A549 (cell line): ENCODE data around the gene AGR3. TPM values are rescaled to one million over a fixed set of nuclear protein-coding genes. Genes with fewer than 3 reads are reported as not detected.
A peak's percentile ranks its signal among the peaks of the same experiment; 100 is the strongest.

ENCODE experiments used
- ATAC-seq, 2 experiments: fragments of 200-7000 bp in 1 of 2; fragments of >200 bp in 1 of 2; cut with Nextera tagmentation in 1 of 2; cut with Tn5 transposase in 1 of 2; 3 replicates each; pipeline versions ENCODE4 v1.8.0 to v1.9.1; 2018 to 2020; ENCODE audit warnings: mild to moderate bottlenecking in 1 of 2, moderate library complexity in 1 of 2
- CTCF ChIA-PET: fragments of 300-600 bp; sonication (Branson Sonifier 250); formaldehyde crosslinking; extraction: SDS; loops from one replicate; lab custom pipeline; 2021; ENCODE audit warnings: antibody characterized with exemption, inconsistent platforms; lab: Yijun Ruan, JAX
- POLR2A ChIA-PET: fragments of 350-600 bp; formaldehyde crosslinking; extraction: SDS; loops from one replicate; lab custom pipeline; 2021; ENCODE audit warnings: antibody characterized with exemption, inconsistent platforms; lab: Yijun Ruan, JAX
- DNase-seq, 2 experiments: peaks; one replicate each; pipeline versions ENCODE4 v3.0.0 to v3.0.0-alpha.2; 2011 to 2016; ENCODE audit warnings: low read depth in 1 of 2, low spot score in 1 of 2
- FAIRE-seq: peaks from 2 replicates; lab custom pipeline; 2011; peaks lifted over from hg19 to GRCh38; lab: Jason Lieb, UNC
- H3K27ac ChIP-seq, 2 experiments: fragments of >200 bp; sonication (Bioruptor Twin); formaldehyde crosslinking; 3 replicates each; pipeline ENCODE4 v1.5.1; 2016 to 2017
- H3K4me1 ChIP-seq: fragments of >200 bp; sonication (Bioruptor Twin); formaldehyde crosslinking; 3 replicates; pipeline ENCODE4 v1.6.1; 2016
- H3K4me2 ChIP-seq: fragments of >200 bp; sonication (Bioruptor Twin); formaldehyde crosslinking; 3 replicates; pipeline ENCODE4 v1.6.1; 2016
- H3K4me3 ChIP-seq: fragments of >200 bp; sonication (Bioruptor Twin); formaldehyde crosslinking; 3 replicates; pipeline ENCODE4 v1.5.1; 2016
- H3K9me3 ChIP-seq: fragments of >200 bp; sonication (Bioruptor Twin); formaldehyde crosslinking; 3 replicates; pipeline ENCODE4 v1.6.1; 2016
- CEBPB ChIP-seq, 2 experiments: fragments of >200 bp in 1 of 2; sonication (Bioruptor Twin) in 1 of 2; formaldehyde crosslinking in 1 of 2; IDR thresholded peaks; 2 replicates each; pipeline ENCODE4 v1.6.1; 2012 to 2016
- CHD2 ChIP-seq: fragments of 150-350 bp; IDR thresholded peaks from 2 replicates; pipeline ENCODE4 v1.6.1; 2014; ENCODE audit warnings: low read length; ENCODE audit not compliant: partially characterized antibody
- EHF ChIP-seq: fragments of 250-450 bp; sonication (Bioruptor Pico); IDR thresholded peaks from 2 replicates; pipeline ENCODE4 v1.5.0; 2020; ENCODE audit warnings: mild to moderate bottlenecking
- EP300 ChIP-seq, 2 experiments: fragments of >200 bp; sonication (Bioruptor Twin); formaldehyde crosslinking; IDR thresholded peaks; 2 replicates in 1 of 2; 3 replicates in 1 of 2; pipeline ENCODE4 v1.6.1; 2016 to 2017
- FOSB ChIP-seq: fragments of 250-450 bp; sonication (Bioruptor Pico); IDR thresholded peaks from 2 replicates; pipeline ENCODE4 v1.5.0; 2020; ENCODE audit warnings: mild to moderate bottlenecking, moderate library complexity
- FOSL2 ChIP-seq, 2 experiments: fragments of 450-650 bp in 1 of 2; fragments of >200 bp in 1 of 2; sonication (Bioruptor Twin) in 1 of 2; formaldehyde crosslinking; IDR thresholded peaks; 2 replicates each; pipeline versions ENCODE4 v1.5.0 to v1.6.1; 2016 to 2020; ENCODE audit warnings: mild to moderate bottlenecking in 1 of 2, moderate library complexity in 1 of 2
- GATA3 ChIP-seq: IDR thresholded peaks from 2 replicates; pipeline ENCODE4 v1.6.1; 2012; ENCODE audit warnings: borderline replicate concordance
- HDAC2 ChIP-seq: fragments of 200-600 bp; sonication (generic); IDR thresholded peaks from 2 replicates; pipeline ENCODE4 v1.6.1; 2016
- JUN ChIP-seq, 2 experiments: fragments of >200 bp; sonication (Bioruptor Twin); formaldehyde crosslinking; IDR thresholded peaks; 2 replicates in 1 of 2; 3 replicates in 1 of 2; pipeline ENCODE4 v1.6.1; 2016 to 2017
- JUNB ChIP-seq: fragments of >200 bp; sonication (Bioruptor Twin); formaldehyde crosslinking; IDR thresholded peaks from 2 replicates; pipeline ENCODE4 v1.6.1; 2016
- KDM1A ChIP-seq: fragments of 200-600 bp; sonication (generic); IDR thresholded peaks from 2 replicates; pipeline ENCODE4 v1.6.1; 2016; ENCODE audit warnings: low read depth, mild to moderate bottlenecking
- NFE2L2 ChIP-seq: fragments of 150-350 bp; conservative IDR thresholded peaks from 2 replicates; pipeline ENCODE4 v1.6.1; 2014; ENCODE audit warnings: low read length
- RAD21 ChIP-seq, 2 experiments: fragments of >200 bp in 1 of 2; sonication (Bioruptor Twin) in 1 of 2; formaldehyde crosslinking in 1 of 2; IDR thresholded peaks in 1 of 2; conservative IDR thresholded peaks in 1 of 2; 2 replicates in 1 of 2; 3 replicates in 1 of 2; pipeline ENCODE4 v1.6.1; 2012 to 2018; ENCODE audit warnings: inconsistent platforms in 1 of 2
- RARB ChIP-seq: fragments of 250-450 bp; sonication (Bioruptor Pico); IDR thresholded peaks from 2 replicates; pipeline ENCODE4 v1.8.0; 2021; ENCODE audit warnings: mild to moderate bottlenecking, moderate library complexity
- RCOR1 ChIP-seq: fragments of 150-350 bp; IDR thresholded peaks from 2 replicates; pipeline ENCODE4 v1.6.1; 2014; ENCODE audit warnings: antibody characterized with exemption, low read length, low read depth
- REST ChIP-seq: fragments of 200-600 bp; sonication (generic); IDR thresholded peaks from 2 replicates; pipeline ENCODE4 v1.6.1; 2016; ENCODE audit warnings: antibody characterized with exemption, mild to moderate bottlenecking, moderate library complexity
- SREBF2 ChIP-seq: fragments of 450-650 bp; IDR thresholded peaks from 2 replicates; pipeline ENCODE4 v1.6.1; 2014; ENCODE audit warnings: mild to moderate bottlenecking, moderate library complexity
- ZFP36 ChIP-seq: fragments of 450-650 bp; IDR thresholded peaks from 2 replicates; pipeline ENCODE4 v1.6.1; 2014; ENCODE audit warnings: borderline replicate concordance; ENCODE audit not compliant: partially characterized antibody
- ZNF302 ChIP-seq: fragments of 250-450 bp; sonication (Bioruptor Pico); IDR thresholded peaks from 2 replicates; pipeline ENCODE4 v1.9.0; 2021; ENCODE audit warnings: inconsistent platforms, mild to moderate bottlenecking, moderate library complexity
- ZSCAN20 ChIP-seq: fragments of 250-450 bp; sonication (Bioruptor Pico); IDR thresholded peaks from 2 replicates; pipeline ENCODE4 v1.8.0; 2022; ENCODE audit warnings: mild to moderate bottlenecking, moderate library complexity
- WGBS: methylation state at CpG from one replicate; pipeline ENCODE4 v1.1.6; 2017; ENCODE audit errors: missing lambda C conversion rate; 5-methylcytosine and 5-hydroxymethylcytosine counted together
- polyA plus RNA-seq, 4 experiments: library from polyadenylated mRNA; depleted of rRNA in 3 of 4; stranded (reverse); fragments of >200 nt; fragmentation: RNase III in 1 of 4; extraction: RNeasy Plus Mini Kit Qiagen cat#74134 plus additional on column Dnase treatment in 1 of 4; gene quantifications; 2 replicates in 3 of 4; 3 replicates in 1 of 4; pipeline ENCODE4 v1.2.3, GENCODE V29; 2011 to 2017
- TF ChIP-seq, protein P1 (sequence below): fragments of >200 bp; sonication (Bioruptor Twin); formaldehyde crosslinking; IDR thresholded peaks from 2 replicates; pipeline ENCODE4 v1.6.1; 2016

AGR3 gene
- polyA plus RNA-seq, 2 of the 4 experiments (the other 2 are of a cell fraction): 0.36 TPM; not detected in 1

GRCh38 chr7:16921644-16922257 lies 40.0 kb upstream of the AGR3 start:
- FAIRE-seq (peak; percentile 61), ATAC-seq (peak; percentile 52 to 77; a peak in 5 of 6 replicates), DNase-seq (peak in 1 of 2 experiments; percentile 82)
- H3K9me3 ChIP-seq: no peaks in the 10 kb centered on the region
- peak overlapping the region; percentile 83 to 86 for H3K27ac ChIP-seq
- ChIA-PET CTCF (interaction anchor here (0.8 to 3.2 kb wide), 5 partner anchors 30 to 121 kb away, joined by 3 to 27 read pairs (median 3); no protein-coding TSS in a partner anchor), POLR2A (interaction anchor here (0.9 kb wide), 1 partner anchor 74 kb away, joined by 3 read pairs; no protein-coding TSS in a partner anchor)
- peak overlapping the region; percentile 81 for H3K4me2 ChIP-seq
- WGBS: 4% methylated on average over 3 of the region's 3 CpGs
- TF ChIP-seq JUN (IDR thresholded peaks at IDR 0.05) (peak; percentile 28 to 52; a peak in 1 of 5 replicates), JUNB (peak; percentile 41; the same call in 1 of the 2 replicates), FOSB (CRISPR knock-in tag) (no peak), RAD21 (conservative IDR thresholded peaks at IDR 0.05 in 1 of 2, IDR thresholded peaks at IDR 0.05 in 1 of 2) (peak in 1 of 2 experiments; percentile 31; a peak in 1 of 5 replicates), FOSL2 (IDR thresholded peaks at IDR 0.05) (no peak), FOSL2 (CRISPR knock-in tag; IDR thresholded peaks at IDR 0.05) (peak; percentile 38; the same call in 1 of the 2 replicates), RARB (CRISPR knock-in tag) (no peak), EHF (CRISPR knock-in tag) (peak; percentile 60; the same call in 1 of the 2 replicates), EP300 (IDR thresholded peaks at IDR 0.05) (peak in 1 of 2 experiments; percentile 70; a peak in 2 of 5 replicates), GATA3 (peak; percentile 56)
- H3K4me3 ChIP-seq: peak overlapping the region; percentile 11; the same call in 1 of the 3 replicates
- H3K4me1 ChIP-seq: peaks cover 49% of the 10 kb centered on the region

DNA sequence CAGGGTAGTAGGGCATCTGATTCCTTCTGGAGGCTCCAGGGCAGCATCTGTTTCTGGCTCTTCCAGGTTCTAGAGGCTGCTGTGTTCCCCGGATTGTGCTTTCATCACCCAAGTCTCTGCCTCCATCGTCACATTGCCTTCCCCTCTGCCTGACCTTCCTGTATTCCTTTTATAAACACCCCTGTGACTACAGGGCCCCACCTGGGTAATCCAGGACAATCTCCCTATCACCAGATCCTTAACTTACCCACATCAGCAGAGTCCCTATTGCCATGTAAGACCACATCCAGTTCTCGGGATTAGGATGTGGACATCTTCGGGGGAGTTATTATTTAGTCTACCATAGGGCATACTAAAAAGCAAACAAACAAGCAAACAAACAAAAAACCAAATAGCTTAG lies 39.4 kb upstream of the AGR3 start:
- FAIRE-seq (no peak), ATAC-seq (peak; percentile 30 to 59; a peak in 5 of 6 replicates), DNase-seq (peak in 1 of 2 experiments; percentile 55)
- ChIA-PET CTCF (interaction anchor here (0.8 to 3.2 kb wide), 11 partner anchors 29 to 992 kb away, joined by 3 to 27 read pairs (median 4); no protein-coding TSS in a partner anchor), POLR2A (interaction anchor here (0.9 kb wide), 1 partner anchor 74 kb away, joined by 3 read pairs; no protein-coding TSS in a partner anchor)
- no peak overlapping the region for H3K4me3 ChIP-seq
- peak overlapping the region; percentile 81 for H3K4me2 ChIP-seq
- WGBS: 25% methylated on average over 4 of the region's 4 CpGs
- H3K4me1 ChIP-seq: peaks cover 51% of the 10 kb centered on the region
- no peaks in the 10 kb centered on the region for H3K9me3 ChIP-seq
- H3K27ac ChIP-seq: peak overlapping the region; percentile 83 to 86
- 0 out of 2 replicates have a peak, but pooled peaks have one; percentile 38 for TF ChIP-seq FOSB (CRISPR knock-in tag)
- TF ChIP-seq ZNF302 (CRISPR knock-in tag): 0 out of 2 replicates have a peak, but pooled peaks have one; percentile 23
- TF ChIP-seq RAD21 (conservative IDR thresholded peaks at IDR 0.05 in 1 of 2, IDR thresholded peaks at IDR 0.05 in 1 of 2): no peak

DNA sequence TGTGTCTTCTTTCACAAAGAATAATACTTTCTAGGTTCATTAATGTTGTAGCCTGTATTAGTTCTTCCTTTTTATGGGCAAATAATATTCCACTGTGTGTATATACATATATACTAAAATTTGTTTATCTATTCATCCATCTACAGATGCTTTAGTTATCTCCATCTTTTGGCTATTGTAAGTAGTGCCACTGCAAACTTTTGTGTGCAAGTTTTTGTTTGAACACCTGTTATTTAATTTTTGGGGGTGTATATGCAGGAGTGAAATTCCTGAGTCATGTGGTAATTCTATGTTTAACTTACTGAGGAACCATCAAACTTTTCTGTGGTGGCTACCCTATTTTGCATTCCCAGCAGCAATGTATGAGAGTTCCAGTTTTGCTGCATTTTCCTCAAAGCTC lies 37.7 kb upstream of the AGR3 start:
- ATAC-seq (no peak), FAIRE-seq (no peak), DNase-seq (no peak)
- Histone ChIP-seq H3K27ac (0 out of 6 replicates have a peak overlapping the region, but pooled peaks of 1 of the 2 experiments have one; percentile 86), H3K4me1 (peaks cover 57% of the 10 kb centered on the region), H3K4me3 (no peak overlapping the region), H3K4me2 (no peak overlapping the region), H3K9me3 (peaks cover 7% of the 10 kb centered on the region; the same call in 1 of the 3 replicates)
- TF ChIP-seq ZSCAN20 (CRISPR knock-in tag) (no peak), ZFP36 (no peak), EP300 (IDR thresholded peaks at IDR 0.05) (no peak), CEBPB (IDR thresholded peaks at IDR 0.05) (no peak), FOSB (CRISPR knock-in tag) (no peak), ZNF302 (CRISPR knock-in tag) (no peak), HDAC2 (no peak), NFE2L2 (no peak), SREBF2 (no peak), CHD2 (no peak), RCOR1 (no peak), JUN (IDR thresholded peaks at IDR 0.05) (no peak), REST (no peak), KDM1A (no peak), RAD21 (conservative IDR thresholded peaks at IDR 0.05 in 1 of 2, IDR thresholded peaks at IDR 0.05 in 1 of 2) (no peak)
- TF ChIP-seq, protein P1, sequence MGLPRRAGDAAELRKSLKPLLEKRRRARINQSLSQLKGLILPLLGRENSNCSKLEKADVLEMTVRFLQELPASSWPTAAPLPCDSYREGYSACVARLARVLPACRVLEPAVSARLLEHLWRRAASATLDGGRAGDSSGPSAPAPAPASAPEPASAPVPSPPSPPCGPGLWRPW: no peak
- ChIA-PET POLR2A (no interaction called here), CTCF (interaction anchor here (1.0 to 3.2 kb wide), 3 partner anchors 22 to 51 kb away, joined by 3 to 27 read pairs (median 3); no protein-coding TSS in a partner anchor)
